Natural killer cell treated with Interleukin-12 subunit alpha and Interleukin-12 subunit beta and Interleukin-15 and Interleukin-18, amount 100 ng/mL, for 72 hours (primary cell): Measurements from ENCODE around the gene BAX. TPM values are rescaled to one million over a fixed set of nuclear protein-coding genes. Genes with fewer than 3 reads are reported as not detected.

ENCODE experiments used
- ATAC-seq, 2 donors: fragments of 150-1000 bp; cut with Tn5 transposase in 1 of 2; sonication (Bioruptor Pico), chemical (Tn5 transposase) in 1 of 2; 2 replicates each; pipeline ENCODE4 v1.10.0; 2021
- DNase-seq: peaks from one replicate; pipeline ENCODE4 v3.0.0; 2022; ENCODE audit warnings: low spot score
- H3K27ac Mint-ChIP-seq, 2 donors: 1 replicate in 1 of 2; 2 replicates in 1 of 2; pipeline ENCODE4 v1.8.0; 2022; ENCODE audit warnings: mixed read lengths in 2 of 2, mild to moderate bottlenecking in 1 of 2, moderate library complexity in 1 of 2
- H3K27me3 Mint-ChIP-seq, 2 donors: 1 replicate in 1 of 2; 2 replicates in 1 of 2; pipeline ENCODE4 v1.8.0; 2022; ENCODE audit warnings: mixed read lengths in 2 of 2
- H3K36me3 Mint-ChIP-seq: one replicate; pipeline ENCODE4 v1.8.0; 2022; ENCODE audit warnings: mixed read lengths
- H3K4me1 Mint-ChIP-seq, 2 donors: 1 replicate in 1 of 2; 2 replicates in 1 of 2; pipeline ENCODE4 v1.8.0; 2022; ENCODE audit warnings: low read depth in 2 of 2, mixed read lengths in 2 of 2, mild to moderate bottlenecking in 1 of 2
- H3K4me3 Mint-ChIP-seq: one replicate; pipeline ENCODE4 v1.8.0; 2022; ENCODE audit warnings: mixed read lengths
- H3K9me3 Mint-ChIP-seq: 2 replicates; pipeline ENCODE4 v1.8.0; 2022; ENCODE audit warnings: mixed read lengths
- total RNA-seq, 2 donors: library from RNA; stranded (reverse); gene quantifications; one replicate each; pipeline ENCODE4 v1.2.3, GENCODE V29; 2022

The BAX gene
- total RNA-seq, 2 donors from 2014 or later: 203 to 305 TPM

DNA sequence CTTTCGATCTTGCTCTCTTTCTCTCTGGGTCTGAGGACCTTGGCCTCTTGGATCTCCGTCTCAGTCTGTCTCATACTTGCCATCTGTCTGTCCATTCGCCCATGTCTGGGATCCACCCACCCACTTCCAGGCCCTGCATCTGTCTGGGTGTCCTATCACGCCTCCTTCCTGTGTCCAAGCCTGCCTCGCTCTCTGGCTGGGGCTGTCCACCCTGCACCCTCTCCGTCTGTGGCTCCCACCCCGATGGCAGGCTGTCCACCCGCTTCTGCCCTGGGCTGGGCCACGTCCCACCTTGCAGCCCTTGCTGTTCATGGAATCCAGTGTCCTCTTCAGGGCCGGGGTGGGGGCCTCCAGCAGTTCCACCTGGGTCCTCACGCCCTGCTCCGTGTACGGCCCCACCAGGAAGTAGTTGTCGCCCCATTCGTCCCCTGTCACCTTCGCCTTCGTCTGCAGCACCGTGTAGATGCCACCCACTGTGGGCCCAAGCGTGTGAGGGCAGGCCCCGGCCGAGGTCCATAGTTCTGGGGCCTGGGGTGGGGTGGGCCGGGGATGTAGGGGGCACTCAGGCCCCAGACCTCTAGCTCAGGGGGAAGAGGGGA, 36.4 kb downstream of the BAX start:
- DNase-seq (no peak), ATAC-seq (no peak)
- Mint-ChIP-seq H3K4me1 (peaks cover 34 to 37% of the 10 kb centered on the region in 2 donors), H3K27me3 (no peaks in the 10 kb centered on the region), H3K9me3 (no peaks in the 10 kb centered on the region), H3K27ac (peak overlapping the region in 1 of 2 donors; percentile 95), H3K36me3 (peaks cover 8% of the 10 kb centered on the region), H3K4me3 (peak overlapping the region; percentile 10)

DNA sequence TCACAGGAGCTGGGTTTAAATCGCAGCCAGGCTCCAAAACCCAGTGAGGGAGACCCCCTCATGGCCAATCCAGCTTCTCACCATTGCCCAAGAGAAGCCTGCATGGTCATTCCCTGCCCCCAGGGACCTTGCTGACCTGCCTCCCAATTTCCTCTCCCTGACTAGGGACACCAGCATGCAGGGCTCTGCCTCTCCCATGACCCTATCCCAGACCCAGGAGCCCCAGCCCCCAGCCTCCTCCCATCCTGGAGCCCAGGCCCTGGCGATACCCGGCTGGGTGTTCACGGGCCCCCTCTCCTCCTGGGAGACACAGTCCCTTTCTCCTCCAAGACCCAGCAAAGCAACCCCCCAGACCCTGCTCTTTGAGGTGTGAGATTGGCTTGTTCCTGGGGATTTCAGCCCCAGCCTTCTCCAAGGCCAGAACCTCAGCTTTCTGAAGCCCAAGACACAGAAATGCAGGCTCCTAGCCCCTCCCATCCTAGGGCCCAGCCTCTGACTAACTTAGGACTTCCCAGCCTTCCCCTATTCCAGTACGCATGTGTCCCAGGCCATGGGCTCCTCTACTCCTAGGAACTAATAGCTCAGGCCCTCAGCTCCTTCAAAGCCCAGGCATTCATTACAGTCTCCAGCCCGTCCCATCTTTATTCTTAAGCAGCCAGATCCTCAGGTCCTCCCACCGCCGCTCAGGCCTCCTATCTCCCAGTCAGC, 37.4 kb downstream of the BAX start:
- DNase-seq: no peak
- Mint-ChIP-seq H3K27me3 (no peaks in the 10 kb centered on the region), H3K27ac (peak overlapping the region; percentile 95 to 96), H3K9me3 (no peaks in the 10 kb centered on the region), H3K4me1 (peaks cover 34 to 38% of the 10 kb centered on the region in 2 donors), H3K36me3 (peaks cover 8% of the 10 kb centered on the region), H3K4me3 (peak overlapping the region; percentile 99)
- no peak for ATAC-seq

DNA sequence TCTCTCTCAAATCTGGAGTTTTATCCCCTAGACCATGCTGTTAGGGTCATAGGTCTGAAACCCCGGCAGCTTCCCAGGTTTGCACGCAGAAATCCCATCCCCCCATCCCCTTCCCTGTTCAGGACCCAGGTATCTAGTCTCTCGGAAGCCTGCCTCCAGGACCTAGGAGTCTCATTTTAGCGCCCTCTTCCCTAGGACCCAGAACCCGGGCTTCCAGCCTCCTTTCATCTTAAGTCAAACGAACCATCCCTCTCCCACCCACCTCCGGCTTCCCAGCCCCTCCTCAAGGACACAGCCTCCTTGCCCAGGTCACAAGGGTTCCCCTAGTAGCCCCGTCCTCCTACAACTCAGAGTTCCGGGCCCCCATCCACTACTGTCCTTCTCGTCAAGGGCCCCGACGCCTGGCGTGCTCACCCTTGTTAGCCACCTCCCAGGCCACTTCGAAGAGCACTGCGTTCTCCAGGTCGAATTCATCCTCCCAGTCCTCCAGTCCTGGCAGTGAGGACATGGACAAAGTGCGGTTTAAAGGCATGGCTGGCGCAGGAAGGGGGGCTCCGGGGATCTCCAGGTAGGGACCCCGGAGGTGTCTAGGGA, 38.0 kb downstream of the BAX start:
- H3K27ac Mint-ChIP-seq: peak overlapping the region; percentile 95 to 96
- no peaks in the 10 kb centered on the region for H3K27me3 Mint-ChIP-seq
- peaks cover 34 to 41% of the 10 kb centered on the region in 2 donors for H3K4me1 Mint-ChIP-seq
- peak overlapping the region; percentile 99 for H3K4me3 Mint-ChIP-seq
- H3K9me3 Mint-ChIP-seq: no peaks in the 10 kb centered on the region
- H3K36me3 Mint-ChIP-seq: peaks cover 8% of the 10 kb centered on the region
- ATAC-seq (no peak), DNase-seq (peak; percentile 63)

DNA sequence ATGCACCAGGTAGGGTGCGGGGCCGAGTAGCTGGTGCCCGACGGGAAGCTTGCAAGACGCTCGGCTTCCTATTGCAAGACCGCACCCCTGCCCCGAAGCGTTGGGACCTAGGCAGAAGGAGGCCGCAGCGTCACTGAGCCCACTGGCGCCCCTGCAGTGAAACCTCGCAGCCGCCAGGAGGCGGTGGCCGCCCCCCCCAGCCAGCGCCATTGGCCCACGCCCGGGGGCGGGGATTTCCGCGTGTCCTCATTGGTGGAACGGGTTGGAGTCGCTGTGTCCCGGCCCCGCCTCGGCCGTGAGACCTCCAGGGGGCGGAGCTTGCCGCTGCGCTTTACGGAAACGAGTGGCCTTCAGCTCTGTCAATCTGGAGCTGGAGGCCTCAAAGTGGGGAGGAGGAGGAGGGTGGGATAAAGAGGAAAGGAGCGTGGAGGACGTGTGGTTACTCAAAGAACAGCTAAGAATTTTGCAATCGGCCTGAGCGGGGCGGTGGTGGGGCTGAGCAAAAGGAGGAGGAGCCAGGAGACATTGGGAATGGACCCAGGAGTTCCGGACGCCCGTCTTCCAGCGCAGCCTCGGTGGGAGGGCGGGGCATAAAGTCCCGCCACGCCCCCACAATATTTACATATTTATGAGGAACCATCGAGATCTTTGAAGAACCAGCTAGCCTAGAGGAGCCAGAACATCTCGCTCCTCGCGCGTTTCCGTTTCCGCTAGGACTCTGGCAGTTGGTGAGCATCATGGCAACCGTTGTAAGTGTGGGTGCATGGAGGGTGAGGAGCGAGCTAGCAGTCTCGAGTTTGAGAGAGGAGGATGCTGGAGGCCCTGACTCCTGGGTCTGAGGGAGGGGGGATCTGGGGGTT, 38.7 kb downstream of the BAX start, which contains the start of the genes GYS1 and RUVBL2:
Gene GYS1 (minus strand): TSS at position 135 of the 860 bp plus-strand sequence. CDS start 197 bp downstream, outside the sequence.
Gene RUVBL2 (plus strand): TSS at position 713 of the 860 bp plus-strand sequence. CDS start 25 bp downstream, at position 738.
- peak within 1 kb of the TSS; percentile 95 to 96 for H3K27ac Mint-ChIP-seq
- peak; percentile 95 to 96 for ATAC-seq
- H3K4me1 Mint-ChIP-seq: peaks cover 34 to 42% of the 10 kb centered on the region in 2 donors
- peak within 1 kb of the TSS; percentile 99 for H3K4me3 Mint-ChIP-seq
- H3K36me3 Mint-ChIP-seq: peaks cover 4% of the 10 kb centered on the region
- DNase-seq: peak; percentile 100
- H3K27me3 Mint-ChIP-seq: no peaks in the 10 kb centered on the region
- H3K9me3 Mint-ChIP-seq: no peaks in the 10 kb centered on the region

DNA sequence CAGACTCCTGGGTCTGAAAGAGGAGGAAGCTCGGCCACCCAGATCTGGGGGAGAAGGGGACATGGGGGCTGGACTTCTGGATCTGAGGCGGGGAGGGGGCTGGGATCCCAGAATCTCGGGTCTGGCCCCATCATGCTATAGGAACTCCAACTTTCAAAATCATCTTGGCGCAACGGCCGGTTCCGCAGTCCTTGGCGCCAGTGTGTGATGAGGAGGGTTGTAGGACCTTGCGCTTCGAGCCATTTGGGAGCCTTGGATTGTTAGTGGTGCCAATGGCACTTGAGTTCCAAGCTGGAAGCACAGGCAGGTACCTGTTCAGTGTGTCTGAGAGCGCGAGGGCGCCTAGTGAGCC, 39.3 kb downstream of the BAX start:
- Mint-ChIP-seq H3K4me1 (peaks cover 34 to 42% of the 10 kb centered on the region in 2 donors), H3K4me3 (peak overlapping the region; percentile 99), H3K36me3 (peaks cover 4% of the 10 kb centered on the region), H3K9me3 (no peaks in the 10 kb centered on the region), H3K27me3 (no peaks in the 10 kb centered on the region), H3K27ac (peak overlapping the region; percentile 95 to 96)
- ATAC-seq (no peak), DNase-seq (no peak)

DNA sequence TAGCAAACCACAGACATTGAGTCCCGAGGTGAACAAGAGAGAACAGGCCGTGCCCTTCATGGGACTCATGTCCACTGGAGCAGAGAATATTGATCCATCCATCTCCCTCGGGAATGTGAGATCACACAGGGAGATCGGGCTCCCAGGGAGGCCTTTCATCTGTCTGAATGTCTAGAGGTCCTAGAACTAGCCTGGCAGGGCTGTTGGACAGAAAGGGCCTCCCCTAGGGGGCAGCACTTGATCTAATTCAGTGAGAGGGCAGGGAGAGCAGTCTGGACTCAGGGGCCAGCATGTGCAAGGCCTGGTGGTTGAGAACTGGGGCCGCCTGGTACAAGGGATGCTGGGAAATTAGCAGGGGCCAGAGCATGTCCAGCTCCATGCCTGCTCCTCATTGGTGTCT, 43.3 kb downstream of the BAX start:
- no peaks in the 10 kb centered on the region for H3K9me3 Mint-ChIP-seq
- no peaks in the 10 kb centered on the region for H3K27me3 Mint-ChIP-seq
- no peak overlapping the region for H3K4me3 Mint-ChIP-seq
- H3K4me1 Mint-ChIP-seq: peaks cover 18 to 28% of the 10 kb centered on the region in 2 donors
- no peak for DNase-seq
- H3K36me3 Mint-ChIP-seq: no peaks in the 10 kb centered on the region
- H3K27ac Mint-ChIP-seq: no peak overlapping the region
- no peak for ATAC-seq

DNA sequence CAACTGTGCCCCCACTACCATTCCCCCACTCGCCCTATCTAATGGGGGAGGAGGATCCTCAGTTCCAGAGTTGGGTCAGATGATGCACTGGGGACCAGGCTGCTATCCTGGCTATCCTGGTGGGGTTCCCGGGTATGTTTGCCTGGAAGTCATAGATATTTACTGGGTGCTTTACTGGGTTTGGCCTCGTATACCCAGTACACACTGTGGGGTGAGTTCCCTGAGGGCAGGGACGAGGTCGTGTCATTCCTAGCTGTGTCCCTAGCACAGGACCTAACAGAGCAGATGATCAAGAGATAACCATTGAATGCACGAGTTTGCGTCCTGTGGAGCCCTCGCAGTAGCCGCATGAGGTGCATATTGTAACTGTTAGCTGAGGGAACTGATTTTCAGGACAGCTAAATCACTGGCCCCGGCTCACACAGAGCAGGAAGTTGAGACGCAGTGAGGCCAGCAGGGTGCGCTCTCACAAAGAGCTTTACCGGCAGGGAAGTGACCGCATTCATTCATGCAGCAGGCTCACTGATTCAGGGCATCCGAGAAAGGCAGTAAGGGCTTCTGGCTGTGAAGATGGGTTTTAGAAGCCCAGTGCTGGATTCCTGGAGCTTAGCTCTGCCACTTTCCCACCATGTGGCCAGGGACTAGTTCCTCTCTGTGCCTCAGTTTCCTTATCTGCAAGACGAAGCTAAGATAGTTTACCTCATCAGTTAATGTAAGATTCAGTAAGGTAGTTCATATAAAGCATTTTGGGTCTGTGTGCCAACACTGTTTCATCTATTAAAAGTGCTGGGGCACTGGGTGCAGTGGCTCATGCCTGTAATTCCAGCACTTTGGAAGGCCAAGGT, 45.0 kb downstream of the BAX start:
- Mint-ChIP-seq H3K9me3 (no peaks in the 10 kb centered on the region), H3K4me1 (peaks cover 7 to 22% of the 10 kb centered on the region in 2 donors), H3K27me3 (no peaks in the 10 kb centered on the region), H3K4me3 (no peak overlapping the region), H3K27ac (no peak overlapping the region), H3K36me3 (no peaks in the 10 kb centered on the region)
- DNase-seq (peak; percentile 77), ATAC-seq (peak; percentile 77 to 78)

DNA sequence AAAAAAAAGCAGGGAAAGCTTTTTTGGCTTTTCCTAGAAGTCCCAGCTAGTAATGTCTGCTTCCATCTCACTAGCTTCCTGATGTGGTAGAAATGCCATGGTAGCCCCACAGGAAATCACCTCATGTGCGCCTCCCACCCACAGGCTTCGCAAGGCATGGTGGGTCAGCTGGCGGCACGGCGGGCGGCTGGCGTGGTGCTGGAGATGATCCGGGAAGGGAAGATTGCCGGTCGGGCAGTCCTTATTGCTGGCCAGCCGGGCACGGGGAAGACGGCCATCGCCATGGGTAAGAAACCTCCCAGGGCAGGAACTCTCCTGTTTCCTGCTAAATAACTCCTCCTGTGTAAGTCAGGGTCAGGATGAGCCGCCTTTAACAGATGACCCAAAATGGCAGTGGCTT, 49.5 kb downstream of the BAX start:
- no peaks in the 10 kb centered on the region for H3K36me3 Mint-ChIP-seq

DNA sequence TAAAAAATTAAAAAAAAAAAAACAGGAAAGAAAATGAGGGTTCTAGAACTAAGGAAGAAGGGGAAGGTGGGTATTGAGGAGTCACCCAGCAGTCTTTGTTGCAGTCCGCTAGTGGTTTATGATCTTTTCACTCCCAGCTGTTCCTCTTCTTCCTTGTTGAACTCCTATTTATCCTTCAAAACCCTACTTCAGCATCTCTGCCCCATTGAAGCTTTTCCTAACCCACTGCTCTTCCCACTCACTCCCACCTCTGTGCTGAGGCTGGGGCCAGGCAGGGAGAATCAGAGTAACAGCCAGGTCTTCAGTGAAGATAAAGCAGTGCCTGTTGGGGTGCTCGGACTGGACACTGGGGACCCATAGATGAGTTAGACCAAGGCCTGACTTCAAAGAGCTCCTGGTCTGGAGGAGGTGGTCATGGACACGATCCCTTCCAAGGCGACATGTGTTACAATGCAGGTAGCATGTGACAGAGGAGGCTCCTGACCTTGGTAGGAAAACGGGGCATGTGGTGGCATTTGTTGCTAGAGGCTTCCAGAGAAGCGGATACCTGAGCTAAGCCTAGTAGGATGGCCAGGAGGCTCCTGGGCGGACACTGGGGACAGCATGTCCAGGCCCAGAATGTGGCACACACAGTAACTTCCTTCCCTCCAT, 50.4 kb downstream of the BAX start:
- H3K4me1 Mint-ChIP-seq: no peaks in the 10 kb centered on the region
- H3K27me3 Mint-ChIP-seq: no peaks in the 10 kb centered on the region
- DNase-seq (no peak), ATAC-seq (no peak)
- H3K27ac Mint-ChIP-seq: no peak overlapping the region
- H3K4me3 Mint-ChIP-seq: no peak overlapping the region
- no peaks in the 10 kb centered on the region for H3K36me3 Mint-ChIP-seq
- H3K9me3 Mint-ChIP-seq: no peaks in the 10 kb centered on the region

More for the DNA sequence above, 49.5 kb downstream of the BAX start:
- H3K27me3 Mint-ChIP-seq: no peaks in the 10 kb centered on the region
- DNase-seq (no peak), ATAC-seq (no peak)
- H3K9me3 Mint-ChIP-seq: no peaks in the 10 kb centered on the region
- H3K27ac Mint-ChIP-seq: no peak overlapping the region
- no peak overlapping the region for H3K4me3 Mint-ChIP-seq
- H3K4me1 Mint-ChIP-seq: peaks cover 0 to 6% of the 10 kb centered on the region in 2 donors

DNA sequence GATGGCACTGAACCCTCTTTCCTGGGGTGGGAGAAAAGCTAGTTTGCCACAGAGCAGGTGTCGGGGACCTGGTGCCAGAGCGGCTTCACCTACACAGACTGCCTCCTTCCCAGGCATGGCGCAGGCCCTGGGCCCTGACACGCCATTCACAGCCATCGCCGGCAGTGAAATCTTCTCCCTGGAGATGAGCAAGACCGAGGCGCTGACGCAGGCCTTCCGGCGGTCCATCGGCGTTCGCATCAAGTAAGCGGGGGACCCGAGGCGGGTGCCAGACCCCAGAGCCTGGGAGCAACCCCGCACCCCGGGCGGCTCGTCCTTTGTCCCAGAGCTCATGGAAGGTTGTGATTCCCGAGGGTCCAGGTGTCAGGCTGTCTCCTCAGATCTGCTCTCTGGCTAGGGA, 52.2 kb downstream of the BAX start:
- H3K27me3 Mint-ChIP-seq: no peaks in the 10 kb centered on the region
- H3K4me1 Mint-ChIP-seq: peaks cover 0 to 4% of the 10 kb centered on the region in 2 donors
- H3K27ac Mint-ChIP-seq: no peak overlapping the region
- DNase-seq: no peak
- ATAC-seq: peak in 1 of 2 donors; percentile 42
- H3K9me3 Mint-ChIP-seq: no peaks in the 10 kb centered on the region
- H3K4me3 Mint-ChIP-seq: no peak overlapping the region
- no peaks in the 10 kb centered on the region for H3K36me3 Mint-ChIP-seq

DNA sequence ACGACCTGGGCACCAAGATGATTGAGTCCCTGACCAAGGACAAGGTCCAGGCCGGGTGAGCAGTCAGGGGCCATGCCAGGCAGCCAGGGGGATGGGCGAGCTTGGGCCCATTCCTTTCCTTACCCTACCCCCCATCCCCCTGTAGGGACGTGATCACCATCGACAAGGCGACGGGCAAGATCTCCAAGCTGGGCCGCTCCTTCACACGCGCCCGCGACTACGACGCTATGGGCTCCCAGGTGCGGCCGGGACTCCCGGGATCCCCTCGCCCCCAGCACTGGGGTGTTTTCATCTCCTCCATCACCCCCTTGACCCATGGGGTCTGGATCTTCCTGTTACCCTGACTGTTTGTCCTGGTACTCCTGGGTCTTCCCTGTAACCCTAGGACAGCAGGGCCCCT, 55.2 kb downstream of the BAX start:
- Mint-ChIP-seq H3K4me1 (peaks cover 0 to 4% of the 10 kb centered on the region in 2 donors), H3K36me3 (no peaks in the 10 kb centered on the region), H3K9me3 (no peaks in the 10 kb centered on the region), H3K4me3 (no peak overlapping the region), H3K27me3 (no peaks in the 10 kb centered on the region), H3K27ac (no peak overlapping the region)
- DNase-seq (no peak), ATAC-seq (no peak)

DNA sequence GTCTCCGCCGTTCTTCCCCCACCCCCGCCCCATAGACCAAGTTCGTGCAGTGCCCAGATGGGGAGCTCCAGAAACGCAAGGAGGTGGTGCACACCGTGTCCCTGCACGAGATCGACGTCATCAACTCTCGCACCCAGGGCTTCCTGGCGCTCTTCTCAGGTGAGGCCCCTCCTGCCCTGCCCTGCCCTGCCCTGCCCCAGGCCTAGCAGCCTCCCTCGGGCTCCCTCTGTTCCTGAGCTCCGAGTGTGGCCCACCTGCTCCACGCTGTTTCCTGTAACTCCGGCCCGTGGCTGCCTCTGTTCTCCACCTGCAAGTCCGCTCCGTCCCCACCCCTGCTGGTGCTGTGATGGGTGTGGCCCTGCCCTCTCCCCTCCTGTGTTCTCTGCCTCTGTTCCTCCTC, 55.8 kb downstream of the BAX start:
- H3K9me3 Mint-ChIP-seq: no peaks in the 10 kb centered on the region
- H3K27ac Mint-ChIP-seq: no peak overlapping the region
- DNase-seq: no peak
- no peak overlapping the region for H3K4me3 Mint-ChIP-seq
- no peaks in the 10 kb centered on the region for H3K27me3 Mint-ChIP-seq
- peaks cover 0 to 4% of the 10 kb centered on the region in 2 donors for H3K4me1 Mint-ChIP-seq
- H3K36me3 Mint-ChIP-seq: no peaks in the 10 kb centered on the region
- ATAC-seq: no peak
